Breast epithelium (tissue), 4 donors: ENCODE data around the gene PLEK2. TPM values are rescaled to one million over a fixed set of nuclear protein-coding genes. Genes with fewer than 3 reads are reported as not detected.
A peak's percentile ranks its signal among the peaks of the same experiment; 100 is the strongest.
"Not testable (repeated sequence)": the region's sequence is repeated elsewhere in the genome, so short reads cannot be mapped to it uniquely, and the experiment has no call there.

ENCODE experiments used
- DNase-seq, 2 donors: peaks; one replicate each; pipeline ENCODE4 v3.0.0-alpha.2; 2019; ENCODE audit warnings: low spot score in 2 of 2
- H3K27ac ChIP-seq, 2 donors: fragments of 200-600 bp; sonication (generic) in 1 of 2; one replicate each; pipeline ENCODE4 v1.5.1; 2016 to 2019; ENCODE audit warnings: mild to moderate bottlenecking in 1 of 2
- H3K27me3 ChIP-seq, 2 donors: fragments of 200-600 bp; sonication (generic) in 1 of 2; one replicate each; pipeline versions ENCODE4 v1.5.1 to v1.6.0; 2017 to 2019; ENCODE audit warnings: control low read depth in 1 of 2, mild to moderate bottlenecking in 1 of 2
- H3K36me3 ChIP-seq: fragments of 200-600 bp; one replicate; pipeline ENCODE4 v1.5.1; 2019
- H3K4me1 ChIP-seq, 2 donors: fragments of 200-600 bp; sonication (generic); one replicate each; pipeline ENCODE4 v1.5.1; 2016 to 2019; ENCODE audit warnings: control low read depth in 1 of 2
- H3K4me3 ChIP-seq, 3 donors: fragments of 200-600 bp; sonication (generic); 1 replicate in 2 of 3; 2 replicates in 1 of 3; pipeline ENCODE4 v1.5.1; 2016 to 2019; ENCODE audit warnings: mild to moderate bottlenecking in 3 of 3, moderate library complexity in 2 of 3
- H3K9me3 ChIP-seq, 2 donors: fragments of 200-600 bp; sonication (generic) in 1 of 2; one replicate each; pipeline ENCODE4 v1.5.1; 2016 to 2019; ENCODE audit warnings: control low read depth in 1 of 2
- POLR2A ChIP-seq: fragments of 450-650 bp; IDR thresholded peaks from one replicate; pipeline ENCODE4 v1.6.1; 2016; ENCODE audit warnings: antibody characterized with exemption, mild to moderate bottlenecking, moderate library complexity
- POLR2AphosphoS5 ChIP-seq, 3 donors: sonication (generic); formaldehyde crosslinking; IDR thresholded peaks; one replicate each; pipeline ENCODE4 v1.6.1; 2017; ENCODE audit warnings: antibody characterized with exemption in 3 of 3
- intact Hi-C: fragments of 100-400 bp; cut with DNase I; formaldehyde crosslinking; loops from one replicate; pipeline ENCODE4 v1.15.1; 2023; ENCODE audit warnings: low total_unique reads
- total RNA-seq, 3 donors: library from RNA; depleted of rRNA; stranded (reverse); fragments of >200 nt; gene quantifications; one replicate each; pipeline ENCODE4 v1.1.0, GENCODE V29; 2016
- TF ChIP-seq, protein P1 (sequence below), 3 donors: fragments of 450-650 bp; IDR thresholded peaks; one replicate each; pipeline ENCODE4 v1.5.1; 2016 to 2017; ENCODE audit warnings: antibody characterized with exemption in 3 of 3, mild to moderate bottlenecking in 3 of 3, moderate library complexity in 3 of 3

Gene PLEK2
- total RNA-seq, 3 donors from 2014 or later, result 3.4 to 5.2 TPM; not detected in 1

DNA sequence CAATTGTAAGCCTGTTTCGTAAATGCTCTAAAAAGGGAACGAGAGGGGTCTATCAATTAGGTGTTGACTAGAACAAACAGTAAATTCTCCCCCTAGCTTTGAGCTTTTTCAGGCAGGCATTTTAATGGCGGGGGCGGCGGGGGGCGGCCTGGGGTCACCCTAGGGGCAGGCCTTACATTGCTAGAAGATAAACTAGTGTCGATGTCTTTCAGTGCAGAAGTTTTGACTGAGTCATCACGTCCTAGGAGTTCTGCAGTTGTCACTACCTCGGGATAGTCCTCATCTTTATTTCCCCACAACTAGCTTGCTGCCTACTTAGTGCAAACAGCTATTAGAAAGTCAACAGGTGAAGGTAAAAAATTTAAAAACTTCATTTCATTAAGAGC, 54.0 kb downstream of the PLEK2 start:
- Histone ChIP-seq H3K36me3 (no peaks in the 10 kb centered on the region), H3K27me3 (no peaks in the 10 kb centered on the region), H3K4me1 (peaks cover 3 to 12% of the 10 kb centered on the region in 2 donors), H3K27ac (peak overlapping the region in 1 of 2 donors; percentile 32), H3K4me3 (peak overlapping the region in 1 of 3 donors; percentile 82), H3K9me3 (no peaks in the 10 kb centered on the region)
- intact Hi-C loops, result no loop called here
- TF ChIP-seq, protein P1, sequence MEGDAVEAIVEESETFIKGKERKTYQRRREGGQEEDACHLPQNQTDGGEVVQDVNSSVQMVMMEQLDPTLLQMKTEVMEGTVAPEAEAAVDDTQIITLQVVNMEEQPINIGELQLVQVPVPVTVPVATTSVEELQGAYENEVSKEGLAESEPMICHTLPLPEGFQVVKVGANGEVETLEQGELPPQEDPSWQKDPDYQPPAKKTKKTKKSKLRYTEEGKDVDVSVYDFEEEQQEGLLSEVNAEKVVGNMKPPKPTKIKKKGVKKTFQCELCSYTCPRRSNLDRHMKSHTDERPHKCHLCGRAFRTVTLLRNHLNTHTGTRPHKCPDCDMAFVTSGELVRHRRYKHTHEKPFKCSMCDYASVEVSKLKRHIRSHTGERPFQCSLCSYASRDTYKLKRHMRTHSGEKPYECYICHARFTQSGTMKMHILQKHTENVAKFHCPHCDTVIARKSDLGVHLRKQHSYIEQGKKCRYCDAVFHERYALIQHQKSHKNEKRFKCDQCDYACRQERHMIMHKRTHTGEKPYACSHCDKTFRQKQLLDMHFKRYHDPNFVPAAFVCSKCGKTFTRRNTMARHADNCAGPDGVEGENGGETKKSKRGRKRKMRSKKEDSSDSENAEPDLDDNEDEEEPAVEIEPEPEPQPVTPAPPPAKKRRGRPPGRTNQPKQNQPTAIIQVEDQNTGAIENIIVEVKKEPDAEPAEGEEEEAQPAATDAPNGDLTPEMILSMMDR (IDR thresholded peaks at IDR 0.05), result no peak
- TF ChIP-seq POLR2A, result no peak
- TF ChIP-seq POLR2AphosphoS5 (IDR thresholded peaks at IDR 0.05), result no peak
- no peak for DNase-seq

- peaks cover 3 to 12% of the 10 kb centered on the region in 2 donors for H3K4me1 ChIP-seq
- no peak for DNase-seq
- no peaks in the 10 kb centered on the region for H3K27me3 ChIP-seq
- intact Hi-C loops, result no loop called here
- TF ChIP-seq POLR2A, result no peak
- TF ChIP-seq POLR2AphosphoS5 (IDR thresholded peaks at IDR 0.05), result no peak
- TF ChIP-seq, protein P1 (IDR thresholded peaks at IDR 0.05), result no peak
- peak overlapping the region; percentile 10 to 32 for H3K27ac ChIP-seq
- peak overlapping the region in 1 of 3 donors; percentile 82 for H3K4me3 ChIP-seq
- H3K9me3 ChIP-seq, result no peaks in the 10 kb centered on the region
- no peaks in the 10 kb centered on the region for H3K36me3 ChIP-seq
Observed at GRCh38 chr14:67357186-67357968, 54.6 kb downstream of the PLEK2 start.

DNA sequence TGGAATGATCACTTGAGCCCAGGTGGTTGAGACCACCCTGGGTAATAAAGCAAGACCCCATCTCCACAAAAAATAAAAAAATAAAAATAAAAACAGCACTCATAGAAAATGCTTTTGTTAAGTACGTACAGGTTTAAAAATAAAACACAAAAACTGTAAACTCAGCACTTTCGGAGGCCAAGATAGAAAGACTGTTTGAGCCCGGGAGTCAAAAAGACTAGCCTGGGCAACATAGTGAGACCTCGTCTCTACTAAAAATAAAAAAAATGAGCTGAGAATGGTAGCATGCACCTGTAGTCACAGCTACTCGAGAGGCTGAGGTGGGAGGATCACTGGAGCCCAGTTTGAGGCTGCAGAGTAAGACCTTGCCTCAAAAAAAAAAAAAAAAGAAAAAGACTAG, 59.9 kb downstream of the PLEK2 start:
- no peak for DNase-seq
- no peaks in the 10 kb centered on the region for H3K9me3 ChIP-seq
- no peak overlapping the region for H3K4me3 ChIP-seq
- no peaks in the 10 kb centered on the region for H3K27me3 ChIP-seq
- intact Hi-C loops, result no loop called here
- H3K36me3 ChIP-seq, result no peaks in the 10 kb centered on the region
- no peak overlapping the region for H3K27ac ChIP-seq
- TF ChIP-seq POLR2A (no peak), POLR2AphosphoS5 (IDR thresholded peaks at IDR 0.05) (no peak)
- TF ChIP-seq, protein P1 (IDR thresholded peaks at IDR 0.05), result no peak
- H3K4me1 ChIP-seq, result no peaks in the 10 kb centered on the region

GRCh38 chr14:67345583-67345982, 66.4 kb downstream of the PLEK2 start:
- Histone ChIP-seq H3K27me3 (no peaks in the 10 kb centered on the region), H3K36me3 (no peaks in the 10 kb centered on the region), H3K4me1 (no peaks in the 10 kb centered on the region), H3K9me3 (no peaks in the 10 kb centered on the region), H3K4me3 (no peak overlapping the region), H3K27ac (peak overlapping the region in 1 of 2 donors; percentile 33)
- no peak for DNase-seq
- TF ChIP-seq POLR2AphosphoS5 (IDR thresholded peaks at IDR 0.05) (no peak), POLR2A (no peak)
- TF ChIP-seq, protein P1 (IDR thresholded peaks at IDR 0.05), result no peak
- intact Hi-C loops, result no loop called here

- H3K9me3 ChIP-seq, result no peaks in the 10 kb centered on the region
- intact Hi-C loops, result no loop called here
- no peak overlapping the region for H3K27ac ChIP-seq
- no peak for DNase-seq
- TF ChIP-seq POLR2AphosphoS5 (IDR thresholded peaks at IDR 0.05), result no peak
- TF ChIP-seq, protein P1 (IDR thresholded peaks at IDR 0.05), result no peak
- no peak for TF ChIP-seq POLR2A
- H3K4me1 ChIP-seq, result no peaks in the 10 kb centered on the region
- no peaks in the 10 kb centered on the region for H3K36me3 ChIP-seq
- H3K4me3 ChIP-seq, result no peak overlapping the region
- no peaks in the 10 kb centered on the region for H3K27me3 ChIP-seq
Observed at GRCh38 chr14:67343601-67344230, 68.2 kb downstream of the PLEK2 start.

DNA sequence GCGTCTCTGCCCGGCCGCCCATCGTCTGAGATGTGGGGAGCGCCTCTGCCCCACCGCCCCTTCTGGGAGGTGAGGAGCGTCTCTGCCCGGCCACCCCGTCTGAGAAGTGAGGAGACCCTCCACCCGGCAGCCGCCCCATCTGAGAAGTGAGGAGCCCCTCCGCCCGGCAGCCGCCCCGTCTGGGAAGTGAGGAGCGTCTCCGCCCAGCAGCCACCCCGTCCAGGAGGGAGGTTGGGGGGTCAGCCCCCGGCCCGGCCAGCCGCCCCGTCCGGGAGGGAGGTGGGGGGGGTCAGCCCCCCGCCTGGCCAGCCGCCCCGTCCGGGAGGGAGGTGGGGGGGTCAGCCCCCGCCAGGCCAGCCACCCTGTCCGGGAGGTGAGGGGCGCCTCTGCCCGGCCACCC, 70.7 kb downstream of the PLEK2 start:
- intact Hi-C loops, H3K27me3 ChIP-seq, H3K27ac ChIP-seq, H3K9me3 ChIP-seq, H3K4me1 ChIP-seq, H3K4me3 ChIP-seq, DNase-seq, H3K36me3 ChIP-seq: not testable (repeated sequence)
